Right renal cortex interstitium (tissue), 3 donors: ENCODE data around the gene TFR2. TPM values are rescaled to one million over a fixed set of nuclear protein-coding genes. Genes with fewer than 3 reads are reported as not detected.

Source experiments
- DNase-seq, 3 donors: peaks; one replicate each; pipeline ENCODE4 v3.0.0-alpha.2; 2013; ENCODE audit warnings: low read depth in 3 of 3, low spot score in 2 of 3
- polyA plus RNA-seq, 3 donors: library from polyadenylated mRNA; unstranded; fragments of 120-200 nt; gene quantifications; one replicate each; pipeline ENCODE4 v1.2.1, GENCODE V29; 2013; ENCODE audit not compliant: insufficient read length in 3 of 3

Gene TFR2
- polyA plus RNA-seq, 3 donors = 0.43 to 0.79 (median 0.78) TPM

DNA sequence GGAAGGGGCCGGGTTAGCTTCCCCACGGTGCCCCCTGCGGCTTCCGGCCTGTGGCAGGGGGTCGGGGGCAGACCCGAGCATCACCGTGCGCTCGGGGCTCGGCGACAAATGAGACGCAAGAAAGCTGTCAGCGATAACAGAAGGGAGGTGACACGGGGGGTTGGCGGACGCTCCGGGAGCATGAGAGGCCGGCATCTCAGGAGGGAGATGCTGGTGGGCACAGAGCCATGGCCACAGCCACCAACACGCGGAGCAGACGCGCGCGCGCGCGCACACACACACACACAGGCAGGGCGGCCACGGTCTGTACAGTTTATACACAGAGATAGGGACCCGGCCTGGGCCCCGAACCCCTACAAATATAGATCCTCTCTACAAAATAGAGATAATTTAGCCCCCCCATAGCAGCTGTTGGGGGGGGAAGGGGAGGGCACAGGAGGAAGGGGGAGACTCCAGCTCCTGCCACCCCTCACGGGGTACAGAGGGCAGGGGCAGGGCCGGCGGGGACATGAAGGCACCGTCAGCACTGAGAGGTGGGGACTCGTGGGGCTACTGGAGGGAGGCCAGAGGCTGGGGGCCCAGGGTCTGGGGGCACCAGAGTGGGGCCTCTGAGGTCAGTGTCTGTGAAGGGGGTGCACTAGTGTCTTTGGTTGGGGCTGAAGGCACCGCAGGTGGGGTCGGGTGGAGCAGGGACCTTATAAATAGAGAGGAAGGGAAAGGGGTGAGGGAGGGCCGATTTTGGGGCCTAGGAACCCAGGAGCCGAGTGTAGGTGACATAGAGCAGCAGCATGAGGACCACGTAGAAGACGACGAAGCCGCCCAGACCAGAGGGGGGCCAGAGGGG lies 66.8 kb downstream of the TFR2 start:
- no peak for DNase-seq

GRCh38 chr7:100573691-100574361 lies 67.5 kb downstream of the TFR2 start, which contains the start of gene SAP25:
Gene SAP25 (minus strand): TSS chr7:100573900. CDS start chr7:100573742, 158 bp downstream.
- no peak for DNase-seq

DNA sequence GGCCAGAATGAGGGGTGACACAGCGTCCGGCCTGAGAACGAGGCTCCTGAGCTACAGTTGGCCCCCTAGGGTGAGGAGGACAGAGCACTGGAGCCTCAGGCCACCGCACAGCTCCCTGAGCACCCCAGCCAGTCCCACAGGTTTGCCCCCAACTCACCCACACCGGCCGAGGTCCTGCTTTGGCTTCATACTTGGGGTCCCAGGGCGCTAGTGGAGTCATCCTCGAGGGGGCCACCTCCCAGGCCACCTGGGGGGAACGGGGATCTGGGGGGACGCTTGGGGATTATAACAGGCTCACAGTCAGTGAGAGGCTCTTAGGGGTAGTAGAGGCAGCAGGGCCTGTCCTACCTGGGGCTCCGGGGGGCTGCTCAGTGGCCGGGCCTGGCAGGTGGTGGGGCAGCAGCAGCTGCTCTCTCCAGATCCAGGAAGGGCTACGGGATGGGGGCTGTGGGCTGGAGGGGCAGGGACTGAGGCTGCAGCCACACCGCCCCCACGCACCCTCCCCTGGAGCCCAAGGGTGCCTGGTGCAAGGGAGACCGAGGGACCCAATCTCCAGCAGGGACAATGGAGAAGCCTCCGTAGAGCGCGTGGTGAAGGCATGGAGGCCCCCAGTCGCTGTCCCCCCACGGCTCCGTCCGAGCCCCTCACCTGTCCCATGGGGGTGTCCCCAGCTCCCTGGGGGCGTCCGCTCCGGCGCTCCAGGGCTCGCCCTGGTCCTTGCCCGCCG lies 68.2 kb downstream of the TFR2 start:
- DNase-seq = no peak

DNA sequence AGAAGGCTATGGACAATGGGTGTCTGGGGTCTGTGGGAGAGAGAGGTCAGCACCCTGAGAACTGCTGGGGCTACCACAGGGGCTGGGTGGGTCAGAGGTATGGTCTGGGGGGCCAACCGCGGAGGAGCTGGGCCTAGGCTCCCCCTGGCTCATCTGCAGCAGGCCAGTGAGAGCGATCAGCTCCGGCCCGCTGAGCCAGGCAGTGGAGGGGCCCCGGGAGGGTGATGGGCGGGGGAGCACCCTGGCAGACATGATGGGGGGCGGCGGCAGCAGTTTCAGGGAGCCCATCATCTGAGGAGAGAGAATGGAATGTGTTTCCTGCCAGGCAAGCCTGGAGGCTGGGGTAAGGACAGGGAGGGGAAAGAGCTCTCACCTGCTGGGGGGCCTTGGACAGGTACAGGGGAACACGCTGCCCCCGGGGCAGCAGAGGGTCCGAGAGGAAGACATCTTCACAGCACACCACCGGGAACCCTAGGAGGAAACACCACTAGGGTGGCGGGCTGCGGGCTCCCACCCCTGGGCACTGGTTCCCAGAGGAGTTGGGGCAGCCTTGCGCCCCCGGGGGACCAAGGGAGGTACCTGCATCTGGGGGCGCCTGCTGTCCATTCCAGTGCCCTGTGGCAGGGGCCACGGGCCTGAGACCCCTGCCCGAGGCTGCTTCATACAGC lies 68.9 kb downstream of the TFR2 start:
- DNase-seq = no peak

DNA sequence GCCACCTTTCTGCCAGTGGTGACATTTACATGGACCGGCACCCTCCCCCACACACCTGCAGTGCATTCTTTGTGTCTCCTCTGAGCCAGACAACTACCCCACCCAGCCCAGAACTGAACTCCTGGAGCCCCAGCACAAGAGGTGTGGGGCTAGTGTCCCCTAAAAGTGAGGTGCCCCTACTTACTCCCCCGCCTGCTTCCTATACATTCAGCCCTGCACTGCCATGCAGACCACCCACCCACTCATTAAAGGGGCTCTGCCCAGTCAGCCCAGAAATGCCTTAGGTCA lies 69.6 kb downstream of the TFR2 start:
- no peak for DNase-seq

- no peak for DNase-seq
These were observed 70.2 kb downstream of the TFR2 start for GRCh38 chr7:100570954-100571828.

Other genes with a start within 250 kb of the TFR2 start
- gene ZCWPW1, start 212.8 kb downstream of the TFR2 start, polyA plus RNA-seq = 1 to 10 TPM; 5.4 to 6.5 (median 5.4) TPM
- 10 to 100 TPM; 49.4 to 57.1 (median 51.9) TPM for gene MEPCE, start 211.7 kb downstream of the TFR2 start, polyA plus RNA-seq
- gene PPP1R35, start 205.1 kb downstream of the TFR2 start, polyA plus RNA-seq = 10 to 100 TPM; 12.7 to 14.2 (median 13.9) TPM
- gene SPACDR, start 177.3 kb downstream of the TFR2 start, polyA plus RNA-seq = 1 to 10 TPM in 1 of 3 donors, under 1 TPM in 2; 0.58 to 1.4 (median 0.82) TPM
- gene TSC22D4, start 162.3 kb downstream of the TFR2 start, polyA plus RNA-seq = 10 to 100 TPM; 28.6 to 35.0 (median 29.4) TPM
- gene NYAP1, start 157.6 kb downstream of the TFR2 start, polyA plus RNA-seq = 1 to 10 TPM; 1.3 to 1.8 (median 1.4) TPM
- 10 to 100 TPM; 10.4 to 12.1 (median 10.4) TPM for gene AGFG2, start 102.3 kb downstream of the TFR2 start, polyA plus RNA-seq
- gene SAP25, start 67.7 kb downstream of the TFR2 start, polyA plus RNA-seq = 1 to 10 TPM in 2 of 3 donors, under 1 TPM in 1; 0.82 to 1.7 (median 1.6) TPM
- 10 to 100 TPM; 22.9 to 25.5 (median 23.3) TPM for gene LRCH4, start 55.4 kb downstream of the TFR2 start, polyA plus RNA-seq
- 1 to 10 TPM; 1.3 to 1.4 (median 1.4) TPM for gene FBXO24, start 55.2 kb downstream of the TFR2 start, polyA plus RNA-seq
- 10 to 100 TPM; 76.9 to 87.6 (median 81.8) TPM for gene PCOLCE, start 39.2 kb downstream of the TFR2 start, polyA plus RNA-seq
- gene MOSPD3, start 29.0 kb downstream of the TFR2 start, polyA plus RNA-seq = 10 to 100 TPM; 21.6 to 24.0 (median 23.8) TPM
- gene ACTL6B, start 14.9 kb upstream of the TFR2 start, polyA plus RNA-seq = not detected
- gene GNB2, start 32.2 kb upstream of the TFR2 start, polyA plus RNA-seq = 100 to 1,000 TPM; 164 to 210 (median 185) TPM
- gene GIGYF1, start 52.7 kb upstream of the TFR2 start, polyA plus RNA-seq = 10 to 100 TPM; 27.1 to 30.1 (median 27.1) TPM
- 10 to 100 TPM; 22.5 to 25.9 (median 23.3) TPM for gene POP7, start 64.6 kb upstream of the TFR2 start, polyA plus RNA-seq
- under 1 TPM in 2 of 3 donors, not detected in 1; 0.10 to 0.11 TPM for gene EPO, start 78.9 kb upstream of the TFR2 start, polyA plus RNA-seq
- under 1 TPM in 1 of 3 donors, not detected in 2; 0.03 TPM for gene ZAN, start 92.0 kb upstream of the TFR2 start, polyA plus RNA-seq
- 100 to 1,000 TPM in 1 of 3 donors, 10 to 100 TPM in 2; 77.9 to 101 (median 81.5) TPM for gene EPHB4, start 186.0 kb upstream of the TFR2 start, polyA plus RNA-seq
- gene SLC12A9, start 211.2 kb upstream of the TFR2 start, polyA plus RNA-seq = 10 to 100 TPM; 17.2 to 19.8 (median 17.6) TPM
- 10 to 100 TPM; 63.9 to 74.3 (median 64.5) TPM for gene TRIP6, start 225.8 kb upstream of the TFR2 start, polyA plus RNA-seq
- gene SRRT, start 233.6 kb upstream of the TFR2 start, polyA plus RNA-seq = 100 to 1,000 TPM; 136 to 156 (median 154) TPM
- gene UFSP1, start 248.2 kb upstream of the TFR2 start, polyA plus RNA-seq = 1 to 10 TPM in 2 of 3 donors, under 1 TPM in 1; 0.96 to 2.3 (median 1.9) TPM